ENCODE results near the gene SMARCA2. TPM values are rescaled to one million over a fixed set of nuclear protein-coding genes. Genes with fewer than 3 reads are reported as not detected.

Gene SMARCA2
- total RNA-seq, 1 experiment from 2014 or later, result 34.5 TPM

- in situ Hi-C loops (cut with HindIII; ENCODE audit: low pct_unique_long_range_greater_than_20kb, low sequenced_read_pairs), result no loop called here
- DNase-seq (ENCODE audit: low read depth, low spot score), result no peak
These were observed 50.6 kb downstream of the SMARCA2 start for GRCh38 chr9:2065704-2066103.

GRCh38 chr9:2066312-2067273 is 51.4 kb downstream of the SMARCA2 start:
- peak; percentile 14 for DNase-seq (ENCODE audit: low read depth, low spot score)

GRCh38 chr9:2072752-2073405 is 57.7 kb downstream of the SMARCA2 start:
- in situ Hi-C loops (cut with HindIII; ENCODE audit: low pct_unique_long_range_greater_than_20kb, low sequenced_read_pairs), result no loop called here
- DNase-seq (ENCODE audit: low read depth, low spot score), result no peak

More at GRCh38 chr9:2066312-2067273, 51.4 kb downstream of the SMARCA2 start:
- in situ Hi-C loops (cut with HindIII; ENCODE audit: low pct_unique_long_range_greater_than_20kb, low sequenced_read_pairs), result no loop called here

- in situ Hi-C loops (cut with HindIII; ENCODE audit: low pct_unique_long_range_greater_than_20kb, low sequenced_read_pairs), result no loop called here
- no peak for DNase-seq (ENCODE audit: low read depth, low spot score)
These were observed 67.6 kb downstream of the SMARCA2 start for GRCh38 chr9:2082772-2083171.

- in situ Hi-C loops (cut with HindIII; ENCODE audit: low pct_unique_long_range_greater_than_20kb, low sequenced_read_pairs), result no loop called here
- DNase-seq (ENCODE audit: low read depth, low spot score), result no peak
These were observed 68.3 kb downstream of the SMARCA2 start for GRCh38 chr9:2083479-2083878.

- no peak for DNase-seq (ENCODE audit: low read depth, low spot score)
- in situ Hi-C loops (cut with HindIII; ENCODE audit: low pct_unique_long_range_greater_than_20kb, low sequenced_read_pairs), result no loop called here
These were observed 70.6 kb downstream of the SMARCA2 start for GRCh38 chr9:2085716-2086115.

GRCh38 chr9:2086116-2086515 is 71.0 kb downstream of the SMARCA2 start:
- no peak for DNase-seq (ENCODE audit: low read depth, low spot score)
- in situ Hi-C loops (cut with HindIII; ENCODE audit: low pct_unique_long_range_greater_than_20kb, low sequenced_read_pairs), result no loop called here

- no peak for DNase-seq (ENCODE audit: low read depth, low spot score)
- in situ Hi-C loops (cut with HindIII; ENCODE audit: low pct_unique_long_range_greater_than_20kb, low sequenced_read_pairs), result no loop called here
These were observed 71.8 kb downstream of the SMARCA2 start for GRCh38 chr9:2086971-2087370.

GRCh38 chr9:2087500-2088313 is 72.6 kb downstream of the SMARCA2 start:
- peak; percentile 69 for DNase-seq (ENCODE audit: low read depth, low spot score)
- in situ Hi-C loops (cut with HindIII; ENCODE audit: low pct_unique_long_range_greater_than_20kb, low sequenced_read_pairs), result no loop called here

- no peak for DNase-seq (ENCODE audit: low read depth, low spot score)
- in situ Hi-C loops (cut with HindIII; ENCODE audit: low pct_unique_long_range_greater_than_20kb, low sequenced_read_pairs), result no loop called here
These were observed 78.9 kb downstream of the SMARCA2 start for GRCh38 chr9:2093920-2094597.

GRCh38 chr9:2096376-2096970 is 81.3 kb downstream of the SMARCA2 start:
- in situ Hi-C loops (cut with HindIII; ENCODE audit: low pct_unique_long_range_greater_than_20kb, low sequenced_read_pairs), result no loop called here
- no peak for DNase-seq (ENCODE audit: low read depth, low spot score)

GRCh38 chr9:2106666-2107065 is 91.5 kb downstream of the SMARCA2 start:
- no peak for DNase-seq (ENCODE audit: low read depth, low spot score)
- in situ Hi-C loops (cut with HindIII; ENCODE audit: low pct_unique_long_range_greater_than_20kb, low sequenced_read_pairs), result no loop called here

- in situ Hi-C loops (cut with HindIII; ENCODE audit: low pct_unique_long_range_greater_than_20kb, low sequenced_read_pairs), result no loop called here
- no peak for DNase-seq (ENCODE audit: low read depth, low spot score)
These were observed 92.8 kb downstream of the SMARCA2 start for GRCh38 chr9:2107906-2108451.

- in situ Hi-C loops (cut with HindIII; ENCODE audit: low pct_unique_long_range_greater_than_20kb, low sequenced_read_pairs), result no loop called here
- no peak for DNase-seq (ENCODE audit: low read depth, low spot score)
These were observed 94.0 kb downstream of the SMARCA2 start for GRCh38 chr9:2109069-2109650.

- DNase-seq (ENCODE audit: low read depth, low spot score), result no peak
- in situ Hi-C loops (cut with HindIII; ENCODE audit: low pct_unique_long_range_greater_than_20kb, low sequenced_read_pairs), result no loop called here
These were observed 94.9 kb downstream of the SMARCA2 start for GRCh38 chr9:2110036-2110435.

GRCh38 chr9:2116073-2116472 is 100.9 kb downstream of the SMARCA2 start:
- in situ Hi-C loops (cut with HindIII; ENCODE audit: low pct_unique_long_range_greater_than_20kb, low sequenced_read_pairs), result no loop called here
- peak; percentile 72 for DNase-seq (ENCODE audit: low read depth, low spot score)

GRCh38 chr9:2117527-2117926 is 102.4 kb downstream of the SMARCA2 start:
- in situ Hi-C loops (cut with HindIII; ENCODE audit: low pct_unique_long_range_greater_than_20kb, low sequenced_read_pairs), result no loop called here
- no peak for DNase-seq (ENCODE audit: low read depth, low spot score)

All from SK-MEL-5 (cell line).